ENCODE results near the gene PDLIM1. TPM values are rescaled to one million over a fixed set of nuclear protein-coding genes. Genes with fewer than 3 reads are reported as not detected.
"Not testable (repeated sequence)": the region's sequence is repeated elsewhere in the genome, so short reads cannot be mapped to it uniquely, and the experiment has no call there.

The PDLIM1 gene
- total and polyA plus RNA-seq, 2 of the 13 experiments (the other 11 are each of a cell fraction or from before 2014, with no cell fraction given), result 119 to 123 TPM

DNA sequence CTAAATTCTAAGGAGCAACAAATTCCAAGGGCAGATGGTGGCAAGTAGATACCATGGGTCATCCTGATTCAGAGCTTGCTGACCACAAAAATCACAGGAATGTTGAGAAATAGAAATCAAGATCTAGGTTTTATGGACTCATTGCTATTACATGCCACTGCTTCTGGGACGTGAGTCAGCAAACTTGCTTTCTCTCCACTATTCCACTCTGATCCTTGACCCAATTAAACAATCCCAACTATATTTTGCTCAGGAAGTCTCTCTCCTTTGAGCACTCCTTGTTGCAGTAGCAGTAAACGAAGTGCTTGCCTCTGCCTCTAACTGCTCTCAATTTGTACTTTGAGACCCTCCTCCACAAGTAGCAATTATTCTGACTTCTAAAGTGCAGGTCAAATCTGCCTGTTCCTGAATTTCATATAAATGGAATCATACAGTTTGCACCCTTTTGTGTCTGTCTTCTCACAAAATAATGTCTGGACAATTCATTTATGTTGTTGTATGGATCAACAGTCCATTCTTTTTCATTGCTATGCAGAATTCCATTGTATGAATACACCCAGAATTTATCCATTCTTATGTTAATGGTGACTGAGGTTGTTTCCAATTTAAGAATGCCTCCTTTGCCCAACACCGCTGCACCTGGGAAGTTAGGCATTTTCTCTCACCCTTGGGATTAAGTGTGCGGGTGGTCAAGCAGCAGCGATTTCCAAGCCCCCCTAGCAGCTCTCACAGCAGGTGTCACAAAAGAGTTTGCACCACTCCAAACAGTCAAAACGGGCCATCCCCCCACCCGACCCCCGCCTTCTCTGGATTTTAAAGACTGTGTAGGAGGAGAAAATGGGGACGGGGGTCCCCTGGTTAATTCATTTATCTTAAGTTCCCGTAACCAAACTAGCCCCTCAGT lies 60.8 kb downstream of the PDLIM1 start (continued):
- no peak for TF ChIP-seq GATA4 (IDR thresholded peaks at IDR 0.05; ENCODE audit: borderline replicate concordance, low read depth)
- TF ChIP-seq PRPF4 (IDR thresholded peaks at IDR 0.05; ENCODE audit: low read depth, low read length, poor library complexity, severe bottlenecking), result no peak

DNA sequence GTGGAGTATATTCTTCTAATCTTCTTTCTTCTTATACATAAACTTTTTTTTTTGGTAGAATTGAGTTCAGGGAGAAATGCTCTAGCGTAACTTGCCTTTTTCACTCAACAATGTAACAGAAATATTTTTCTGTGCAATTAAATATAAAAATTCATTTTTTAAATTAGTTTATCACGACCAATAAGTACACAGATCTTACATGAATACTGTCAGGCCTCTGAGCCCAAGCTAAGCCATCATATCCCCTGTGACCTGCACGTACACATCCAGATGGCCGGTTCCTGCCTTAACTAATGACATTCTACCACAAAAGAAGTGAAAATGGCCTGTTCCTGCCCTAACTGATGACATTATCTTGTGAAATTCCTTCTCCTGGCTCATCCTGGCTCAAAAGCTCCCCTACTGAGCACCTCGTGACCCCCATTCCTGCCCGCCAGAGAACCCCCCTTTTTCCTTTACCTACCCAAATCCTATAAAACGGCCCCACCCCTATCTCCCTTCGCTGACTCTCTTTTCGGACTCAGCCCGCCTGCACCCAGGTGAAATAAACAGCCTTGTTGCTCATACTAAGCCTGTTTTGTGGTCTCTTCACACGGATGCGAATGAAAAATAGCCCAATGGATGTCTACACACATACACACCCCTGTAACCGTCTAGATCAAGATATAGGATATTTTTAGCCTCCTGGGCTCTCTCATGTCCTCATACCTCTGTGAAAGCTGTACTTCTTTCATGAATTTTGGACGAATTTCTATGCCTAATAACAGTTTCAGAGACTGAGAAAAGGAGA lies 61.7 kb downstream of the PDLIM1 start:
- H4K20me1 ChIP-seq (ENCODE audit: insufficient read depth, low read length); H3K9ac ChIP-seq (ENCODE audit: insufficient read depth, low read depth, low read length); ATAC-seq; CTCF ChIA-PET (ENCODE audit: low intra/inter-chr PET ratio, low total read pairs); H3K4me3 ChIP-seq (replicated peaks in 1 of 3; ENCODE audit: insufficient read depth in 1 of 3, low read depth in 2 of 3, low read length in 3 of 3); intact Hi-C loops (cut with micrococcal nuclease; ENCODE audit: unreplicated experiment); H3K27me3 ChIP-seq (ENCODE audit: control insufficient read depth in 1 of 2, insufficient read depth in 2 of 2, low read length in 2 of 2); FAIRE-seq; POLR2A ChIA-PET; H3K4me1 ChIP-seq (ENCODE audit: insufficient read depth, low read length); H3K27ac ChIP-seq (ENCODE audit: extremely low read length, insufficient read depth, low read length); H3K9me3 ChIP-seq (ENCODE audit: low read length); H2AFZ ChIP-seq (ENCODE audit: low read length); DNase-seq (ENCODE audit: low spot score); BruUV-seq (replicated peaks); H3K4me2 ChIP-seq (ENCODE audit: low read depth, low read length); H3K79me2 ChIP-seq (ENCODE audit: insufficient read depth, low read length): not testable (repeated sequence)
- WGBS (ENCODE audit: low lambda C conversion rate), result 88% methylated on average over 14 of the region's 14 CpGs
- H3K36me3 ChIP-seq (replicated peaks in 1 of 2; ENCODE audit: control insufficient read depth in 1 of 2, insufficient read depth in 2 of 2, low read length in 2 of 2), result peaks cover 3 to 13% of the 10 kb centered on the region in 2 experiments; a peak in 2 of 5 replicates
- in situ Hi-C loops (cut with HindIII; ENCODE audit: extremely low pct_ligation_motif_present, low pct_unique_long_range_greater_than_20kb), result loop anchor here (25.0 kb wide), 1 partner anchor 592 kb away; no protein-coding TSS in a partner anchor

- no TSS peak for BruUV-seq (replicated peaks)
- no peak overlapping the region for H3K4me2 ChIP-seq (ENCODE audit: low read depth, low read length)
- H3K36me3 ChIP-seq (replicated peaks in 1 of 2; ENCODE audit: control insufficient read depth in 1 of 2, insufficient read depth in 2 of 2, low read length in 2 of 2), result no peaks in the 10 kb centered on the region
- intact Hi-C loops (cut with micrococcal nuclease; ENCODE audit: unreplicated experiment) (no loop called here), in situ Hi-C loops (cut with HindIII; ENCODE audit: extremely low pct_ligation_motif_present, low pct_unique_long_range_greater_than_20kb) (loop anchor here (25.0 kb wide), 1 partner anchor 588 kb away; no protein-coding TSS in a partner anchor)
- H3K79me2 ChIP-seq (ENCODE audit: insufficient read depth, low read length), result no peaks in the 10 kb centered on the region
- no peak overlapping the region for H3K27ac ChIP-seq (ENCODE audit: extremely low read length, insufficient read depth, low read length)
- 54% methylated on average over 2 of the region's 2 CpGs for whole genome bisulfite sequencing (ENCODE audit: low lambda C conversion rate)
- ATAC-seq, result no peak
- FAIRE-seq, result no peak
- ChIA-PET CTCF (ENCODE audit: low intra/inter-chr PET ratio, low total read pairs) (no interaction called here), POLR2A (no interaction called here)
- no peaks in the 10 kb centered on the region for H4K20me1 ChIP-seq (ENCODE audit: insufficient read depth, low read length)
- no peak for DNase-seq (ENCODE audit: low spot score)
- no peaks in the 10 kb centered on the region for H3K27me3 ChIP-seq (ENCODE audit: control insufficient read depth in 1 of 2, insufficient read depth in 2 of 2, low read length in 2 of 2)
- no peaks in the 10 kb centered on the region for H3K9me3 ChIP-seq (ENCODE audit: low read length)
- no peak overlapping the region for H3K9ac ChIP-seq (ENCODE audit: insufficient read depth, low read depth, low read length)
- H3K4me1 ChIP-seq (ENCODE audit: insufficient read depth, low read length), result peaks cover 5% of the 10 kb centered on the region; the same call in 1 of the 2 replicates
- H2AFZ ChIP-seq (ENCODE audit: low read length), result no peak overlapping the region
- H3K4me3 ChIP-seq (replicated peaks in 1 of 3; ENCODE audit: insufficient read depth in 1 of 3, low read depth in 2 of 3, low read length in 3 of 3), result no peak overlapping the region
- TF ChIP-seq ZNF570 (CRISPR knock-in tag; IDR thresholded peaks at IDR 0.05; ENCODE audit: borderline replicate concordance) (no peak), ZNF646 (CRISPR knock-in tag; IDR thresholded peaks at IDR 0.05) (no peak), REL (CRISPR knock-in tag; conservative IDR thresholded peaks at IDR 0.05) (no peak)
- TF ChIP-seq, protein P1, sequence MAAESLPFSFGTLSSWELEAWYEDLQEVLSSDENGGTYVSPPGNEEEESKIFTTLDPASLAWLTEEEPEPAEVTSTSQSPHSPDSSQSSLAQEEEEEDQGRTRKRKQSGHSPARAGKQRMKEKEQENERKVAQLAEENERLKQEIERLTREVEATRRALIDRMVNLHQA (CRISPR knock-in tag; IDR thresholded peaks at IDR 0.05), result no peak
Measured at GRCh38 chr10:95225136-95225535, 65.7 kb downstream of the PDLIM1 start.
